ENCODE measurements around the gene B3GLCT.

- TF ChIP-seq CTCF (IDR thresholded peaks at IDR 0.05): no peak
- no peak for TF ChIP-seq POLR2A (IDR thresholded peaks at IDR 0.05)
Measured at GRCh38 chr13:31357581-31357980, 157.8 kb downstream of the B3GLCT start.
